GM18861 (cell line): ENCODE results near the gene HMGXB4.
"Not testable (repeated sequence)": the region's sequence is repeated elsewhere in the genome, so short reads cannot be mapped to it uniquely, and the experiment has no call there.

ENCODE experiments used
- ATAC-seq: cut with Tn5 transposase; IDR thresholded peaks from one replicate; pipeline ENCODE4 v1.9.1; 2021; ENCODE audit not compliant: unreplicated experiment

Gene HMGXB4, protein sequence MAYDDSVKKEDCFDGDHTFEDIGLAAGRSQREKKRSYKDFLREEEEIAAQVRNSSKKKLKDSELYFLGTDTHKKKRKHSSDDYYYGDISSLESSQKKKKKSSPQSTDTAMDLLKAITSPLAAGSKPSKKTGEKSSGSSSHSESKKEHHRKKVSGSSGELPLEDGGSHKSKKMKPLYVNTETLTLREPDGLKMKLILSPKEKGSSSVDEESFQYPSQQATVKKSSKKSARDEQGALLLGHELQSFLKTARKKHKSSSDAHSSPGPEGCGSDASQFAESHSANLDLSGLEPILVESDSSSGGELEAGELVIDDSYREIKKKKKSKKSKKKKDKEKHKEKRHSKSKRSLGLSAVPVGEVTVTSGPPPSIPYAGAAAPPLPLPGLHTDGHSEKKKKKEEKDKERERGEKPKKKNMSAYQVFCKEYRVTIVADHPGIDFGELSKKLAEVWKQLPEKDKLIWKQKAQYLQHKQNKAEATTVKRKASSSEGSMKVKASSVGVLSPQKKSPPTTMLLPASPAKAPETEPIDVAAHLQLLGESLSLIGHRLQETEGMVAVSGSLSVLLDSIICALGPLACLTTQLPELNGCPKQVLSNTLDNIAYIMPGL

GRCh38 chr22:35257321-35258190 lies at the start of gene HMGXB4:
Gene HMGXB4, plus strand, starts transcription at chr22:35257493. Its CDS starts 4,898 bp downstream, at chr22:35262391.
- ATAC-seq = peak; percentile 66

- no peak for ATAC-seq
Measured at GRCh38 chr22:35208003-35208402, 49.3 kb upstream of the HMGXB4 start.

- ATAC-seq = no peak
Measured at GRCh38 chr22:35209203-35209602, 48.1 kb upstream of the HMGXB4 start.

DNA sequence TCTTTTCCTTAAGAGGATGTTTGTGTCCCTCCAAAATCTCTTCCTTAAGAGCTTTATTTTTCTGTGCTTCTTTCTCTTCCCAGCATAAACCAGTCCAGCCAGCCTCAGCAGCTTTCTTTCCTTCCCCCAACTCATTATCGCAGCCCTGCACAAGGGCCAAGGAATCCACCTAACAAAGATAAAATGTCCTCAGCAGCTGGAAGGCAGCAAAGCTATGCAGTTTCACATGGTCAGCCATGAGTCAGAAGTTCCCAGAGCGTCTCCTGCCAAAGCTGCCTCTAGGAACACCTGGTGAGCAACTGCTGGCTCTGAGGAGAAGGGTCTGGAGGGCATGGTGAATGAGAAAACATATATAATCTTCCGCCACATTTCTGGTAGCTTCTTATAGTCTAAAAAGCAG lies 45.3 kb upstream of the HMGXB4 start:
- no peak for ATAC-seq

- no peak for ATAC-seq
Measured at GRCh38 chr22:35212996-35213395, 44.3 kb upstream of the HMGXB4 start.

DNA sequence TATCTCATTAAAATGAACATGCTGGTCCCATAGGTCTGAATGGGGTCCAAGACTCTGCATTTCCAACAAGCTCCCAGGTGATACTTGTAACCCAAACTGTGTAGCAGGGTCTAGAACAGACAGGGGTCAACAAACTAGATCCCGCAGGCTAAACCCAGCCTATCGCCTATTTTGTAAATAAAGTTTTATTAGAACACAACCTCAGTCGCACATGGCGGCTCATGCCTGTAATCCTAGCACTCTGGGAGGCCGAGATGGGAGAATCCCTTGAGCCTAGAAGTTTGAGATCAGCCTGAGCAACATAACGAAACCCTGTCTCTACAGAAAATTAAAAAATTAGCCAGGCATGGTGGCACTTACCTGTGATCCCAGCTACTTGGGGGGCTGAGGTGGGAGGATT lies 42.3 kb upstream of the HMGXB4 start:
- no peak for ATAC-seq

DNA sequence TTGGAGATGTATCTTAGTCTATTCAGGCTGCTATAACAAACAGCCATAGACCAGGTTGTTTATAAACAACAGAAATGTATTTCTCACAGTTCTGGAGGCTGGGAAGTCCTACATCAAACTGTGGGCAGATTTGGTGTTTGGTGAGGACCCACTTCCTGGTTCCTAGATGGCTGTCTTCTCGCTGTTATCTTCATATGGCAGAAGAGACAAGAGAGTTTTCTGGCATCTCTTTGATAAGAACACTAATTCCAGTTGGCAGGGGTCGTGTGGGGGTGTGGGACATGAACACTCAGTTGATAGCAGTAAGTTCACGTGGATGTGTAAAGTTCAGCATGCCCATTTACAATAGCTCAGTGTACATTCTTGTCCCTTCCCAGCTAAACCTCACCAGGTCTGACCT lies 41.3 kb upstream of the HMGXB4 start:
- ATAC-seq = no peak

DNA sequence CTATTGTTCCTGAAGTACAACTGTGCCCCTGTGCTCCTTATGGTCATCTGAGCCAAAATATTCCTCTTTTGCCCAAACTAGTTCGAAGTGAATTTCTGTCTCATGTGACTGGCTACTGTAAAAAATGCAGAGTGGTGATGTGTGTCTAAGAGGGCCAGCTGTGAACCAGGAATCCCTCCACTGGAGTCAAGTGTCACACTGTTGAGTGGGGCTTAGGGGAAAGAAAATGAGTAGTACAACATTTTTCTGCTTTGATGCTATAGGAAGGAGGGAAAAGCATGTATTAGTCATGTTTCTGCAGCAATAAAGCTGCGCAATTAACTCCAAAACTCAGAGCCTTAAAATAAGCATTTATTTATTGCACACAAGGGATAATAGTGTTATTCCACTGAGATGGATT lies 39.8 kb upstream of the HMGXB4 start:
- no peak for ATAC-seq

GRCh38 chr22:35218079-35218478 lies 39.2 kb upstream of the HMGXB4 start:
- no peak for ATAC-seq

DNA sequence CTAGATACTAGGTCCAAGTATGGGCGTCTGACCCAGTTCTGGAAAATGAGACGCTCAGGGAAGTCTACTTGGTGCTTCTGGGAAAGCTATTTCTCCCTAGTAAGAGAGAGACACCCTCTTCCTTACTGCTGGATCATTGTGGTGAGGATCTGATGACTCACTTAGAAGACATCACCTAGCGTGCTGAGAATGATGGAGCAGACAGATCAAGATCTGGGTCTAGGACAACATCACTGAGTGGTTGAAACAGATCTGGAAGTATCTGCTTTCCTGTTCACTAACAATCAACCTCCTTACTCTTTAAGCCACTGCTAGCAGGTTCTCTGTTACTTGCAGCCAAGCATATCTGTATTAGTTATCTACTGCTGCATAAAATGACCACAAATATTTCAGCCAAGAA lies 38.3 kb upstream of the HMGXB4 start:
- no peak for ATAC-seq

- no peak for ATAC-seq
Measured at GRCh38 chr22:35220221-35220620, 37.1 kb upstream of the HMGXB4 start.

DNA sequence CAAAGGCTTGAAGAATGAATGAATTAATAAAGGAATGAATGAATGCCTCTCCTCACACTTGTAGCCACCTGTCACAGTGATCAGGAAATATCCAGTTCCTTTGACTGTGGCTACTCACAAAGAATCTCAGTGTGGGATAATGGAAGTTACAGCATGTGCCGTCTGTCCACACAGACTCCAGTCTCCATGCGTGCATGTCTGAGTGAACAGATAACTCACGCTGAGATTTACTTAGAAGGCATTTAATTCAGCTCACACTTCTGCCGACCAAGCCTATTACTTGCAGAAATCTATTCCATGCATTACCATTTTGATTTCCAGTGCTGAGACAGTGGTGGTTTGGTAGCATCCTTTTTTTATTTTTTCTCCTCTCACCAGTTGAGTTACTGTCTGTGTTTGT lies 32.3 kb upstream of the HMGXB4 start:
- ATAC-seq = no peak

DNA sequence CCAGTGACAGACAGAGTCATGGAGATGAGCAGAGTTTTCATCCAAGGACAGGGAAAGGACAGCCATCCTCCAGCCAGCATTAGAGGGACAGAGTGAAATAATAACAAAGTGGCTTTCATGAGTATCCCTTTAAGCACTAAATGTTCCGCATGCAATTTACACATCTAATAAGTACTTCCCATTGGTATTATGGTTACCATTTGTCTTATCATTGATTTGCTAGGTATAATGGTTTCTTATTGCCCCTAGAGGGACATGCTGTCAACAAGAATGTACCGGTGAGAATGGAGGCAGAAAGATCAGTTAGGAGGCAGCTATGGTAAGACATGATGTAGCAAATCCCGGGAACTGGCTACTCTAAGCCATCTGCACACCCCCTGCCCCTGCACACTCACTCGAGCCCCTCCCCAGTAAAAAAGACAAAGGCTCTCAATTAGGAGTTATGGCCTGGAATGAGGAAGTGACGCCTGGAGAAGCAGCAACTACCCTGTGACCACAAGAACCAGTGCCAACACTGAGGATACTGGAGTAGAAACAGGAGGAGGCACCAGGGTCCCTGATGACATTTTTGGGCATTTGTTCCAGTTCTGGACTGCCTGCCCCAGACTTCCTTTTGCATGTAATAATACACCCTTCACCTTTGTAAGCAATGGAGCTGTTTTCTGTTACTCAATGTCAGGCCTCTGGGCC lies 30.2 kb upstream of the HMGXB4 start:
- ATAC-seq = no peak

GRCh38 chr22:35229865-35230264 lies 27.4 kb upstream of the HMGXB4 start:
- ATAC-seq = no peak

- no peak for ATAC-seq
Measured at GRCh38 chr22:35230417-35230816, 26.9 kb upstream of the HMGXB4 start.

DNA sequence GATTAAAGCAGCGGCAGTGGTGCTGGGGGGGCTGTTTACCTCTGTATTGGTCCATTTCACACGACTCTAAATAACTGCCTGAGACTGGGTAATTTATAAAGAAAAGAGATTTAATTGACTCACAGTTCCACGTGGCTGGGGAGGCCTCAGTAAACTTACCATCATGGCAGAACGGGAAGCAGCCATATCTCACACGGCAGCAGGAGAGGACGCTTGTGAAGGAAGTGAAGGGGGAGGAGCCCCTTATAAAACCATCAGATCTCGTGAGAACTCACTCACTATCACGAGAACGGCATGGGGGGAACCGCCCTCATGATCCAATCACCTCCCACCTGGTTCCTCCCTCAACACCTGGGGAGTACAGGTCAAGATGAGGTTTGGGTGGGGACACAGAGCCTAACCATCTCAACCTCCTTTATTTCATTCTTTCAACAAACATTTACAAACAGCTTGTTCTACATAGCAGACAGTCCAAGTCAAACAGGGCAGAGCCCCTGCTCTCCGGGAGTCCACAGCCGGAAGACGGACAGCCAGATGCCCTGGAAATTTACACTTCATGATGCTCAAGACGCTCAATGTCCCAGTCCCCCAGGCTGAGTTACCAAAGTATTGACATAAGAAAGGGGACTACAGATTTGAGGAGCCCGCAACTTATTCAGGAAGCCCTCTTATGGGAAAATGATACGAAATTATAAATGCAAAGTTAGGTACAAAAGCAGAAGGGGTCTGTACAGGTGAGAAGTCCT lies 26.3 kb upstream of the HMGXB4 start:
- ATAC-seq = no peak

GRCh38 chr22:35231585-35232084 lies 25.7 kb upstream of the HMGXB4 start:
- ATAC-seq = no peak

- ATAC-seq = not testable (repeated sequence)
Measured at GRCh38 chr22:35238749-35239148, 18.5 kb upstream of the HMGXB4 start.

DNA sequence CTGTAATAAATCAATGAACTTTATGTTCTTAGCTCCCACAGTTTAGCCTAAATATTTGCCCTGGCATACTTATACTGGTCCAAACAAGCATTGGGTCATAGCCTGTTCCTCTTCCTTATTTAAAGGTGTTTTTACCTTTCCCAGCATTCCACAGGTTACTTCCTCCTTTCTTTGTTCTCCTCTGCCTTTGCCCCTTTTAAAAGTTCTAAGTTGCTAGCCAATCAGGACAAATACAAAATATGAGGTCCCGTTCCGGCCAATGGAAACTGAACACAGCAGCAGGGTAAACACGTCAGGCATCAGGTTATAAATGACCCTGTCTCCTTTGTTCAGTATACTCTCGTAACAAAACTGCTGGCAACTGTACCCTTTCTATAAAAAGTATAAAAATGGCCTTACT lies 12.8 kb upstream of the HMGXB4 start:
- ATAC-seq = not testable (repeated sequence)

GRCh38 chr22:35250156-35250555 lies 7.1 kb upstream of the HMGXB4 start:
- ATAC-seq = no peak
